ENCODE measurements around the gene BEND7. TPM values are rescaled to one million over a fixed set of nuclear protein-coding genes. Genes with fewer than 3 reads are reported as not detected.

The BEND7 gene
- total RNA-seq, 1 experiment from 2014 or later: 12.8 TPM

GRCh38 chr10:13564576-13564975 is 35.8 kb upstream of the BEND7 start:
- Mint-ChIP-seq H3K4me3 (no peak overlapping the region), H3K36me3 (peaks cover 15% of the 10 kb centered on the region), H3K27me3 (ENCODE audit: low read depth) (peaks cover 17% of the 10 kb centered on the region), H3K9me3 (peaks cover 32% of the 10 kb centered on the region), H3K27ac (no peak overlapping the region), H3K4me1 (no peaks in the 10 kb centered on the region)
- no peak for DNase-seq (ENCODE audit: low spot score)
- ChIA-PET POLR2A (no interaction called here), CTCF (no interaction called here)
- TF ChIP-seq TP53 (CRISPR knock-in tag; IDR thresholded peaks at IDR 0.05) (no peak), ZNF396 (CRISPR knock-in tag; IDR thresholded peaks at IDR 0.05; ENCODE audit: borderline replicate concordance) (no peak), ZNF263 (CRISPR knock-in tag; IDR thresholded peaks at IDR 0.05; ENCODE audit: low read depth) (no peak), ZNF219 (CRISPR knock-in tag; IDR thresholded peaks at IDR 0.05; ENCODE audit: borderline replicate concordance) (no peak), ESRRA (CRISPR knock-in tag; IDR thresholded peaks at IDR 0.05; ENCODE audit: borderline replicate concordance) (no peak), OVOL2 (CRISPR knock-in tag; IDR thresholded peaks at IDR 0.05; ENCODE audit: borderline replicate concordance) (no peak), FOXJ3 (CRISPR knock-in tag; IDR thresholded peaks at IDR 0.05; ENCODE audit: borderline replicate concordance) (no peak), TCF7 (CRISPR knock-in tag; IDR thresholded peaks at IDR 0.05; ENCODE audit: low read depth) (no peak), ERG (CRISPR knock-in tag; IDR thresholded peaks at IDR 0.05) (no peak), CBFB (CRISPR knock-in tag; IDR thresholded peaks at IDR 0.05; ENCODE audit: low read depth) (no peak), ZNF423 (CRISPR knock-in tag; IDR thresholded peaks at IDR 0.05) (no peak), GTF2I (CRISPR knock-in tag; conservative IDR thresholded peaks at IDR 0.05) (no peak)
- TF ChIP-seq, protein P1, sequence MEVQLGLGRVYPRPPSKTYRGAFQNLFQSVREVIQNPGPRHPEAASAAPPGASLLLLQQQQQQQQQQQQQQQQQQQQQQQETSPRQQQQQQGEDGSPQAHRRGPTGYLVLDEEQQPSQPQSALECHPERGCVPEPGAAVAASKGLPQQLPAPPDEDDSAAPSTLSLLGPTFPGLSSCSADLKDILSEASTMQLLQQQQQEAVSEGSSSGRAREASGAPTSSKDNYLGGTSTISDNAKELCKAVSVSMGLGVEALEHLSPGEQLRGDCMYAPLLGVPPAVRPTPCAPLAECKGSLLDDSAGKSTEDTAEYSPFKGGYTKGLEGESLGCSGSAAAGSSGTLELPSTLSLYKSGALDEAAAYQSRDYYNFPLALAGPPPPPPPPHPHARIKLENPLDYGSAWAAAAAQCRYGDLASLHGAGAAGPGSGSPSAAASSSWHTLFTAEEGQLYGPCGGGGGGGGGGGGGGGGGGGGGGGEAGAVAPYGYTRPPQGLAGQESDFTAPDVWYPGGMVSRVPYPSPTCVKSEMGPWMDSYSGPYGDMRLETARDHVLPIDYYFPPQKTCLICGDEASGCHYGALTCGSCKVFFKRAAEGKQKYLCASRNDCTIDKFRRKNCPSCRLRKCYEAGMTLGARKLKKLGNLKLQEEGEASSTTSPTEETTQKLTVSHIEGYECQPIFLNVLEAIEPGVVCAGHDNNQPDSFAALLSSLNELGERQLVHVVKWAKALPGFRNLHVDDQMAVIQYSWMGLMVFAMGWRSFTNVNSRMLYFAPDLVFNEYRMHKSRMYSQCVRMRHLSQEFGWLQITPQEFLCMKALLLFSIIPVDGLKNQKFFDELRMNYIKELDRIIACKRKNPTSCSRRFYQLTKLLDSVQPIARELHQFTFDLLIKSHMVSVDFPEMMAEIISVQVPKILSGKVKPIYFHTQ (CRISPR knock-in tag; IDR thresholded peaks at IDR 0.05): no peak
- TF ChIP-seq, protein P2, sequence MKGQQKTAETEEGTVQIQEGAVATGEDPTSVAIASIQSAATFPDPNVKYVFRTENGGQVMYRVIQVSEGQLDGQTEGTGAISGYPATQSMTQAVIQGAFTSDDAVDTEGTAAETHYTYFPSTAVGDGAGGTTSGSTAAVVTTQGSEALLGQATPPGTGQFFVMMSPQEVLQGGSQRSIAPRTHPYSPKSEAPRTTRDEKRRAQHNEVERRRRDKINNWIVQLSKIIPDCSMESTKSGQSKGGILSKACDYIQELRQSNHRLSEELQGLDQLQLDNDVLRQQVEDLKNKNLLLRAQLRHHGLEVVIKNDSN (CRISPR knock-in tag; IDR thresholded peaks at IDR 0.05): no peak
- TF ChIP-seq, protein P3, sequence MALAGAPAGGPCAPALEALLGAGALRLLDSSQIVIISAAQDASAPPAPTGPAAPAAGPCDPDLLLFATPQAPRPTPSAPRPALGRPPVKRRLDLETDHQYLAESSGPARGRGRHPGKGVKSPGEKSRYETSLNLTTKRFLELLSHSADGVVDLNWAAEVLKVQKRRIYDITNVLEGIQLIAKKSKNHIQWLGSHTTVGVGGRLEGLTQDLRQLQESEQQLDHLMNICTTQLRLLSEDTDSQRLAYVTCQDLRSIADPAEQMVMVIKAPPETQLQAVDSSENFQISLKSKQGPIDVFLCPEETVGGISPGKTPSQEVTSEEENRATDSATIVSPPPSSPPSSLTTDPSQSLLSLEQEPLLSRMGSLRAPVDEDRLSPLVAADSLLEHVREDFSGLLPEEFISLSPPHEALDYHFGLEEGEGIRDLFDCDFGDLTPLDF (CRISPR knock-in tag; IDR thresholded peaks at IDR 0.05): no peak
- TF ChIP-seq, protein P4, sequence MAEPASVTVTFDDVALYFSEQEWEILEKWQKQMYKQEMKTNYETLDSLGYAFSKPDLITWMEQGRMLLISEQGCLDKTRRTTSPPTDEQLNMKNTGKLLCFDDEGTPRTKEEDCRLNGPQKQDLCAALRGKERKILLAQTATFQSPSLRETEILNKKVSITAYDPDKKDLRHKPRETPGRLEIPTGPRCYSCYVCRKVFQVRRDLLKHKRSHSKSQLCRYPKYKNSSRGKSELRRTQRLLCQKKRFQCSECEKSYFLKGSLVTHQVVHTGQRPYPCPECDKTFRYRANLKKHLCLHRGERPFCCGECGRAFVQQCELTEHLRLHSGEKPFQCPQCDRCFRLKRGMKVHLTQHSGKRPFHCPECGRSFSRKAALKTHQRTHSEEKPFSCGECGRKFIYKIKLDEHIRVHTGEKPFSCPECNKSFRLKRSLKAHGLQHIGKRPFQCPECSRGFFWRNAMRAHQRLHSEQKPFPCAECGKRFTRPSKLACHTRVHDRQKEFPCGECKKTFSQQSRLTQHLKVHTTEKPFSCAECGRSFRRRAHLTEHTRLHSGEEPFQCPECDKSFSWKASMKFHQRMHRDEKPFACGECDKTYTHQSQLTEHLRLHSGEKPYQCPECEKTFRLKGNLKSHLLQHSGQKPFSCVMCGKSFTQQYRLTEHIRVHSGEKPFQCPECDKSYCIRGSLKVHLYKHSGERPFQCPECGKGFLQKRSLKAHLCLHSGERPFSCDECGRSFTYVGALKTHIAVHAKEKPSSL (CRISPR knock-in tag; conservative IDR thresholded peaks at IDR 0.05): no peak
- TF ChIP-seq, protein P5, sequence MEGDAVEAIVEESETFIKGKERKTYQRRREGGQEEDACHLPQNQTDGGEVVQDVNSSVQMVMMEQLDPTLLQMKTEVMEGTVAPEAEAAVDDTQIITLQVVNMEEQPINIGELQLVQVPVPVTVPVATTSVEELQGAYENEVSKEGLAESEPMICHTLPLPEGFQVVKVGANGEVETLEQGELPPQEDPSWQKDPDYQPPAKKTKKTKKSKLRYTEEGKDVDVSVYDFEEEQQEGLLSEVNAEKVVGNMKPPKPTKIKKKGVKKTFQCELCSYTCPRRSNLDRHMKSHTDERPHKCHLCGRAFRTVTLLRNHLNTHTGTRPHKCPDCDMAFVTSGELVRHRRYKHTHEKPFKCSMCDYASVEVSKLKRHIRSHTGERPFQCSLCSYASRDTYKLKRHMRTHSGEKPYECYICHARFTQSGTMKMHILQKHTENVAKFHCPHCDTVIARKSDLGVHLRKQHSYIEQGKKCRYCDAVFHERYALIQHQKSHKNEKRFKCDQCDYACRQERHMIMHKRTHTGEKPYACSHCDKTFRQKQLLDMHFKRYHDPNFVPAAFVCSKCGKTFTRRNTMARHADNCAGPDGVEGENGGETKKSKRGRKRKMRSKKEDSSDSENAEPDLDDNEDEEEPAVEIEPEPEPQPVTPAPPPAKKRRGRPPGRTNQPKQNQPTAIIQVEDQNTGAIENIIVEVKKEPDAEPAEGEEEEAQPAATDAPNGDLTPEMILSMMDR (IDR thresholded peaks at IDR 0.05): no peak
- TF ChIP-seq, protein P6, sequence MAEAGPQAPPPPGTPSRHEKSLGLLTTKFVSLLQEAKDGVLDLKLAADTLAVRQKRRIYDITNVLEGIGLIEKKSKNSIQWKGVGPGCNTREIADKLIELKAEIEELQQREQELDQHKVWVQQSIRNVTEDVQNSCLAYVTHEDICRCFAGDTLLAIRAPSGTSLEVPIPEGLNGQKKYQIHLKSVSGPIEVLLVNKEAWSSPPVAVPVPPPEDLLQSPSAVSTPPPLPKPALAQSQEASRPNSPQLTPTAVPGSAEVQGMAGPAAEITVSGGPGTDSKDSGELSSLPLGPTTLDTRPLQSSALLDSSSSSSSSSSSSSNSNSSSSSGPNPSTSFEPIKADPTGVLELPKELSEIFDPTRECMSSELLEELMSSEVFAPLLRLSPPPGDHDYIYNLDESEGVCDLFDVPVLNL (CRISPR knock-in tag; IDR thresholded peaks at IDR 0.05; ENCODE audit: borderline replicate concordance, low read depth): no peak
- no peak for ATAC-seq

Data from WTC11 (cell line).